GM23338 (cell line): ENCODE measurements around the gene CSF2RB.
"Not testable (repeated sequence)": the region's sequence is repeated elsewhere in the genome, so short reads cannot be mapped to it uniquely, and the experiment has no call there.

Source experiments
- CREB1 ChIP-seq: fragments of 250-450 bp; sonication (Bioruptor Pico); IDR thresholded peaks from 2 replicates; pipeline ENCODE4 v1.5.0; 2020; ENCODE audit warnings: low read depth, mild to moderate bottlenecking, moderate library complexity
- ETS1 ChIP-seq: IDR thresholded peaks from 2 replicates; pipeline ENCODE4 v1.6.1; 2016; ENCODE audit warnings: antibody characterized with exemption
- EZH2 ChIP-seq: fragments of 200-600 bp; sonication (generic); IDR thresholded peaks from one replicate; pipeline ENCODE4 v1.8.0; 2017; ENCODE audit warnings: antibody characterized with exemption, mild to moderate bottlenecking, low read depth; ENCODE audit not compliant: unreplicated experiment
- EZH2phosphoT487 ChIP-seq: fragments of 200-600 bp; sonication (generic); IDR thresholded peaks from one replicate; pipeline ENCODE4 v1.8.1; 2018; ENCODE audit warnings: antibody characterized with exemption; ENCODE audit not compliant: unreplicated experiment
- JUNB ChIP-seq: IDR thresholded peaks from one replicate; pipeline ENCODE4 v1.6.1; 2016; ENCODE audit warnings: antibody characterized with exemption; ENCODE audit not compliant: unreplicated experiment
- NANOG ChIP-seq: IDR thresholded peaks from 2 replicates; pipeline ENCODE4 v1.6.1; 2016; ENCODE audit warnings: antibody characterized with exemption, borderline replicate concordance
- POLR2AphosphoS5 ChIP-seq: IDR thresholded peaks from 2 replicates; pipeline ENCODE4 v1.6.1; 2016; ENCODE audit warnings: antibody characterized with exemption, low read depth
- STAT1 ChIP-seq: IDR thresholded peaks from one replicate; pipeline ENCODE4 v1.6.1; 2016; ENCODE audit warnings: antibody characterized with exemption; ENCODE audit not compliant: unreplicated experiment
- ZNF114 ChIP-seq: fragments of 250-450 bp; sonication (Bioruptor Pico); IDR thresholded peaks from 2 replicates; pipeline ENCODE4 v1.5.0; 2020; ENCODE audit warnings: mild to moderate bottlenecking, moderate library complexity
- ZNF331 ChIP-seq: fragments of 250-450 bp; sonication (Bioruptor Pico); IDR thresholded peaks from 2 replicates; pipeline ENCODE4 v1.5.0; 2020; ENCODE audit warnings: low read depth, mild to moderate bottlenecking, moderate library complexity
- TF ChIP-seq, protein P1 (sequence below), 2 experiments: fragments of 200-600 bp in 1 of 2; sonication (generic) in 1 of 2; conservative IDR thresholded peaks; 2 replicates each; pipeline versions ENCODE4 v1.5.1 to v1.6.1; 2016 to 2017; ENCODE audit warnings: antibody characterized with exemption in 2 of 2, low read depth in 2 of 2, mild to moderate bottlenecking in 2 of 2, moderate library complexity in 1 of 2
- TF ChIP-seq, protein P2 (sequence below): IDR thresholded peaks from one replicate; pipeline ENCODE4 v1.6.1; 2018; ENCODE audit warnings: antibody characterized with exemption; ENCODE audit not compliant: unreplicated experiment

DNA sequence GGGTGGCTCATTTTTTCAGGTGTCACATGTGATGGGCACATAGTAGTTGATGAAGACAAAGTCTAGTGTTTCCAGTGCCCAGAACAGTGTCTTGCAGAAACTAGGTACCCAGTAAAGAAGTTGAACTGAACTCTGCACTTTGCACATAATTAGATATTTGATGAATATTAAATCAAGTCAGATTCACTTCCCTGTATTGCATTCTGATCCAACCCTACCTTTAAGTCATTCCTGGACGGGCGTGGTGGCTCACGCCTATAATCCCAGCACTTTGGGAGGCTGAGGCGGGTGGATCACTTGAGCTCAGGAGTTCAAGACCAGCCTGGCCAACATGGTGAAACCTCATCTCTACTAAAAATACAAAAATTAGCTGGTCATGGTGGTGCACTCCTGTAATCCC lies 75.6 kb downstream of the CSF2RB start:
- not testable (repeated sequence) for TF ChIP-seq EZH2; ETS1; POLR2AphosphoS5; CREB1 (CRISPR knock-in tag); EZH2phosphoT487; NANOG; ZNF114 (CRISPR knock-in tag); JUNB; STAT1; ZNF331
- TF ChIP-seq, protein P1, sequence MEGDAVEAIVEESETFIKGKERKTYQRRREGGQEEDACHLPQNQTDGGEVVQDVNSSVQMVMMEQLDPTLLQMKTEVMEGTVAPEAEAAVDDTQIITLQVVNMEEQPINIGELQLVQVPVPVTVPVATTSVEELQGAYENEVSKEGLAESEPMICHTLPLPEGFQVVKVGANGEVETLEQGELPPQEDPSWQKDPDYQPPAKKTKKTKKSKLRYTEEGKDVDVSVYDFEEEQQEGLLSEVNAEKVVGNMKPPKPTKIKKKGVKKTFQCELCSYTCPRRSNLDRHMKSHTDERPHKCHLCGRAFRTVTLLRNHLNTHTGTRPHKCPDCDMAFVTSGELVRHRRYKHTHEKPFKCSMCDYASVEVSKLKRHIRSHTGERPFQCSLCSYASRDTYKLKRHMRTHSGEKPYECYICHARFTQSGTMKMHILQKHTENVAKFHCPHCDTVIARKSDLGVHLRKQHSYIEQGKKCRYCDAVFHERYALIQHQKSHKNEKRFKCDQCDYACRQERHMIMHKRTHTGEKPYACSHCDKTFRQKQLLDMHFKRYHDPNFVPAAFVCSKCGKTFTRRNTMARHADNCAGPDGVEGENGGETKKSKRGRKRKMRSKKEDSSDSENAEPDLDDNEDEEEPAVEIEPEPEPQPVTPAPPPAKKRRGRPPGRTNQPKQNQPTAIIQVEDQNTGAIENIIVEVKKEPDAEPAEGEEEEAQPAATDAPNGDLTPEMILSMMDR (conservative IDR thresholded peaks at IDR 0.05; ENCODE audit: low read depth in 2 of 2) = not testable (repeated sequence)
- TF ChIP-seq, protein P2, sequence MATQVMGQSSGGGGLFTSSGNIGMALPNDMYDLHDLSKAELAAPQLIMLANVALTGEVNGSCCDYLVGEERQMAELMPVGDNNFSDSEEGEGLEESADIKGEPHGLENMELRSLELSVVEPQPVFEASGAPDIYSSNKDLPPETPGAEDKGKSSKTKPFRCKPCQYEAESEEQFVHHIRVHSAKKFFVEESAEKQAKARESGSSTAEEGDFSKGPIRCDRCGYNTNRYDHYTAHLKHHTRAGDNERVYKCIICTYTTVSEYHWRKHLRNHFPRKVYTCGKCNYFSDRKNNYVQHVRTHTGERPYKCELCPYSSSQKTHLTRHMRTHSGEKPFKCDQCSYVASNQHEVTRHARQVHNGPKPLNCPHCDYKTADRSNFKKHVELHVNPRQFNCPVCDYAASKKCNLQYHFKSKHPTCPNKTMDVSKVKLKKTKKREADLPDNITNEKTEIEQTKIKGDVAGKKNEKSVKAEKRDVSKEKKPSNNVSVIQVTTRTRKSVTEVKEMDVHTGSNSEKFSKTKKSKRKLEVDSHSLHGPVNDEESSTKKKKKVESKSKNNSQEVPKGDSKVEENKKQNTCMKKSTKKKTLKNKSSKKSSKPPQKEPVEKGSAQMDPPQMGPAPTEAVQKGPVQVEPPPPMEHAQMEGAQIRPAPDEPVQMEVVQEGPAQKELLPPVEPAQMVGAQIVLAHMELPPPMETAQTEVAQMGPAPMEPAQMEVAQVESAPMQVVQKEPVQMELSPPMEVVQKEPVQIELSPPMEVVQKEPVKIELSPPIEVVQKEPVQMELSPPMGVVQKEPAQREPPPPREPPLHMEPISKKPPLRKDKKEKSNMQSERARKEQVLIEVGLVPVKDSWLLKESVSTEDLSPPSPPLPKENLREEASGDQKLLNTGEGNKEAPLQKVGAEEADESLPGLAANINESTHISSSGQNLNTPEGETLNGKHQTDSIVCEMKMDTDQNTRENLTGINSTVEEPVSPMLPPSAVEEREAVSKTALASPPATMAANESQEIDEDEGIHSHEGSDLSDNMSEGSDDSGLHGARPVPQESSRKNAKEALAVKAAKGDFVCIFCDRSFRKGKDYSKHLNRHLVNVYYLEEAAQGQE = not testable (repeated sequence)
